ENCODE measurements around the gene CWF19L2.

DNA sequence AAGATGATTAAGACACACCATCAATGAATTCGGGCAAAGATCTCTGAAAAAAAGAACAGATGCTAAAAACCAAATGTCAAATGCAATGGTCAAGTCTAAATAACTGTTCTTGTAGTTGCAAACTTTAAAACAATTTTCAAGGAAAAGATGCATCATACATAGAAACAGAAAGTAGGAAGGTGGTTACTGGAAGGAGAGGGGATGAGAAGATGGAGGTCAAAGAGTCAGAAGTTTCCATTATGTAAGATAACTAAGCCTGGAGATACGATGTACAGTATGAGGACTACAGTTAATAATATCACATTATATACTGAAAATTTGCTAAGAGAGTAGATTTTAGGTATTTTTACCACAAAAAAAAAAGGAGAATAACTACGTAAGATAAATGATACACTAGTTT lies 27.1 kb downstream of the CWF19L2 start:
- TF ChIP-seq, protein P1, sequence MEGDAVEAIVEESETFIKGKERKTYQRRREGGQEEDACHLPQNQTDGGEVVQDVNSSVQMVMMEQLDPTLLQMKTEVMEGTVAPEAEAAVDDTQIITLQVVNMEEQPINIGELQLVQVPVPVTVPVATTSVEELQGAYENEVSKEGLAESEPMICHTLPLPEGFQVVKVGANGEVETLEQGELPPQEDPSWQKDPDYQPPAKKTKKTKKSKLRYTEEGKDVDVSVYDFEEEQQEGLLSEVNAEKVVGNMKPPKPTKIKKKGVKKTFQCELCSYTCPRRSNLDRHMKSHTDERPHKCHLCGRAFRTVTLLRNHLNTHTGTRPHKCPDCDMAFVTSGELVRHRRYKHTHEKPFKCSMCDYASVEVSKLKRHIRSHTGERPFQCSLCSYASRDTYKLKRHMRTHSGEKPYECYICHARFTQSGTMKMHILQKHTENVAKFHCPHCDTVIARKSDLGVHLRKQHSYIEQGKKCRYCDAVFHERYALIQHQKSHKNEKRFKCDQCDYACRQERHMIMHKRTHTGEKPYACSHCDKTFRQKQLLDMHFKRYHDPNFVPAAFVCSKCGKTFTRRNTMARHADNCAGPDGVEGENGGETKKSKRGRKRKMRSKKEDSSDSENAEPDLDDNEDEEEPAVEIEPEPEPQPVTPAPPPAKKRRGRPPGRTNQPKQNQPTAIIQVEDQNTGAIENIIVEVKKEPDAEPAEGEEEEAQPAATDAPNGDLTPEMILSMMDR (conservative IDR thresholded peaks at IDR 0.05 in 1 of 2, IDR thresholded peaks at IDR 0.05 in 1 of 2; ENCODE audit: extremely low read depth in 1 of 2, insufficient read depth in 1 of 2, low read depth in 1 of 2, low read length in 2 of 2), result no peak
- TF ChIP-seq EZH2 (IDR thresholded peaks at IDR 0.05; ENCODE audit: borderline replicate concordance, low read length), result no peak
